Mammary epithelial cell (primary cell): ENCODE results near the gene TBX15.

Experiments
- CTCF ChIP-seq, 2 donors: IDR thresholded peaks in 1 of 2; conservative IDR thresholded peaks in 1 of 2; 2 replicates each; pipeline ENCODE4 v1.5.1; 2011 to 2012; ENCODE audit warnings: inconsistent platforms in 2 of 2, low read length in 2 of 2, mild to moderate bottlenecking in 2 of 2, control low read depth in 1 of 2, low read depth in 1 of 2; ENCODE audit not compliant: insufficient read depth in 1 of 2; ENCODE audit errors: extremely low read depth in 1 of 2
- EZH2 ChIP-seq: IDR thresholded peaks from 2 replicates; pipeline ENCODE4 v1.6.1; 2012; ENCODE audit warnings: low read length, inconsistent platforms, borderline replicate concordance

GRCh38 chr1:118926261-118926660, 61.9 kb downstream of the TBX15 start:
- TF ChIP-seq CTCF (conservative IDR thresholded peaks at IDR 0.05 in 1 of 2, IDR thresholded peaks at IDR 0.05 in 1 of 2; ENCODE audit: extremely low read depth in 1 of 2, insufficient read depth in 1 of 2, low read depth in 1 of 2, low read length in 2 of 2): no peak
- TF ChIP-seq EZH2: no peak
